ENCODE measurements around the gene KCTD16. TPM values are rescaled to one million over a fixed set of nuclear protein-coding genes. Genes with fewer than 3 reads are reported as not detected.

KCTD16 gene
- total and polyA plus RNA-seq, 12 donors, result 0.04 to 2.1 (median 0.48) TPM; not detected in 1

GRCh38 chr5:144162686-144163085 is 8.0 kb upstream of the KCTD16 start:
- no peak for DNase-seq
- Histone ChIP-seq H3K9me3 (replicated peaks in 1 of 3) (no peaks in the 10 kb centered on the region), H3K36me3 (replicated peaks in 1 of 2) (peaks cover 0 to 60% of the 10 kb centered on the region in 2 donors), H3K27ac (no peak overlapping the region), H3K27me3 (no peaks in the 10 kb centered on the region), H3K4me3 (no peak overlapping the region), H3K4me1 (replicated peaks in 1 of 2) (peaks cover 0 to 3% of the 10 kb centered on the region in 2 donors)
- WGBS, 4 donors, result 92 to 95% (median 95%) methylated on average over 1 of the region's 1 CpG
- intact Hi-C loops (cut with DNase I), result no loop called here
- TF ChIP-seq CTCF (IDR thresholded peaks at IDR 0.05) (no peak), POLR2A (IDR thresholded peaks at IDR 0.05) (no peak)

GRCh38 chr5:144166696-144167095 is 4.0 kb upstream of the KCTD16 start:
- Histone ChIP-seq H3K27ac (no peak overlapping the region), H3K36me3 (replicated peaks in 1 of 2) (peaks cover 0 to 38% of the 10 kb centered on the region in 2 donors), H3K4me3 (no peak overlapping the region), H3K4me1 (replicated peaks in 1 of 2) (peaks cover 6 to 26% of the 10 kb centered on the region in 2 donors), H3K9me3 (replicated peaks in 1 of 3) (no peaks in the 10 kb centered on the region), H3K27me3 (no peaks in the 10 kb centered on the region)
- 86 to 97% (median 90%) methylated on average over 1 of the region's 1 CpG for WGBS, 4 donors
- intact Hi-C loops (cut with DNase I), result no loop called here
- TF ChIP-seq CTCF (IDR thresholded peaks at IDR 0.05), result no peak
- no peak for TF ChIP-seq POLR2A (IDR thresholded peaks at IDR 0.05)
- DNase-seq, result no peak

GRCh38 chr5:144167998-144168397 is 2.7 kb upstream of the KCTD16 start:
- H3K27me3 ChIP-seq, result no peaks in the 10 kb centered on the region
- TF ChIP-seq CTCF (IDR thresholded peaks at IDR 0.05), result no peak
- TF ChIP-seq POLR2A (IDR thresholded peaks at IDR 0.05), result no peak
- 82 to 89% (median 85%) methylated on average over 3 of the region's 3 CpGs for WGBS, 4 donors
- no peaks in the 10 kb centered on the region for H3K9me3 ChIP-seq (replicated peaks in 1 of 3)
- intact Hi-C loops (cut with DNase I), result no loop called here
- no peak overlapping the region for H3K4me3 ChIP-seq
- H3K4me1 ChIP-seq (replicated peaks in 1 of 2), result peaks cover 6 to 26% of the 10 kb centered on the region in 2 donors
- no peak for DNase-seq
- H3K27ac ChIP-seq, result no peak overlapping the region
- H3K36me3 ChIP-seq (replicated peaks in 1 of 2), result peaks cover 0 to 25% of the 10 kb centered on the region in 2 donors

- peak overlapping the region; percentile 43 to 92 (median 86) for H3K4me3 ChIP-seq
- H3K27ac ChIP-seq, result peak overlapping the region in 4 of 5 donors; percentile 70 to 83 (median 74)
- intact Hi-C loops (cut with DNase I), result no loop called here
- WGBS, 4 donors, result 1 to 4% (median 3%) methylated on average over 12 of the region's 12 CpGs
- TF ChIP-seq CTCF (IDR thresholded peaks at IDR 0.05) (no peak), POLR2A (IDR thresholded peaks at IDR 0.05) (no peak)
- H3K27me3 ChIP-seq, result no peaks in the 10 kb centered on the region
- H3K4me1 ChIP-seq (replicated peaks in 1 of 2), result peaks cover 6 to 26% of the 10 kb centered on the region in 2 donors
- no peak for DNase-seq
- no peaks in the 10 kb centered on the region for H3K9me3 ChIP-seq (replicated peaks in 1 of 3)
- H3K36me3 ChIP-seq (replicated peaks in 1 of 2), result peaks cover 0 to 8% of the 10 kb centered on the region in 2 donors
These were observed 783 bp upstream of the KCTD16 start for GRCh38 chr5:144169904-144170275.
